ENCODE data around the gene AHRR. TPM values are rescaled to one million over a fixed set of nuclear protein-coding genes. Genes with fewer than 3 reads are reported as not detected.

AHRR gene
- polyA plus RNA-seq, 2 of the 4 experiments (the other 2 are of a cell fraction): 1.2 to 1.7 TPM

DNA sequence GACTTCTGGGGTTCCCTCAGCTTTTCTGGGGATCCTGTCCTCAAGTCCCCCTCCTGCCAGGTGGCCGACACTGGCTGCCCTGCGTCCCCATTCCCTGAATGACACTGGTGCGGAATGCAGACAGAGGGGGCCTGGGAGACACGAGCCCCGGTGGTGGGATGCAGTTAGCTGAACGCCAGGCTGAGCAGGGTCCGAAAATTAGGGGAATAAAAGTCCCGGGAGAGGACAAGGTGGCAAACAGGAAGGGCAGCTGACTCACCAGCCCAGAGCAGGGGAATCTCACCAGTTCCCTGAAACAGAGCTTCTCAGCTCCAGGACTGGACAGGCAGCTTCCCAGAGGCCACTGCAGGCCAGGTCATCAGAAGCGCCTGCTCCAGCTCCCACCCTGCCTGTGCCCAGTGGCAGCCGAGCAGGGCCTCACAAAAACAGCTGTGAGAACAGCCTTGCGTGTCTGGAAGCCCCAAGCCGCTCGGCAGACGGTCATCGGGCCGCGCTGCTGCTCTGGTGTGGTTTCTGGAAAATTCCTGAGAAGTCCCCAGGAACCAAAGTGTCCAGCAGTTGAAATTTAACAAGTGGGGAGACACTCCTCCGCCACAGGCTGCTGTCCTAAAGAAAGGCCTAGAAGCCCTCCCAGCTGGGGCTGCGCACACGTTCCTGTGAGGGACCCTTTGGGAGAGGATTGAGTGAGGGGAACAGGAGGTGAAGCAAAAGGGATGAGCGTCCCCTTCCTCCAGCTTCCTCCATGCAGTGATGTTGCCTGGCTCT lies 73.8 kb downstream of the AHRR start:
- Histone ChIP-seq H3K4me1 (peaks cover 25% of the 10 kb centered on the region), H3K9me3 (no peaks in the 10 kb centered on the region), H3K4me3 (no peak overlapping the region), H3K4me2 (no peak overlapping the region), H3K27ac (peak overlapping the region in 1 of 2 experiments; percentile 60; a peak in 3 of 6 replicates)
- DNase-seq (ENCODE audit: low read depth in 1 of 2, low spot score in 1 of 2) (no peak), ATAC-seq (peak in 1 of 2 experiments; percentile 44; a peak in 3 of 6 replicates), FAIRE-seq (no peak)
- CTCF ChIA-PET: interaction anchor here (1.0 to 1.7 kb wide), 3 partner anchors 18 to 77 kb away, joined by 3 to 5 read pairs (median 3); partner anchors contain the start of gene AHRR
- TF ChIP-seq CBX8 (IDR thresholded peaks at IDR 0.05) (no peak), CEBPB (IDR thresholded peaks at IDR 0.05) (no peak), POLR2AphosphoS2 (conservative IDR thresholded peaks at IDR 0.05; ENCODE audit: low read length) (no peak), MYC (IDR thresholded peaks at IDR 0.05; ENCODE audit: borderline replicate concordance, low read length) (no peak), POLR2A (IDR thresholded peaks at IDR 0.05; ENCODE audit: low read length) (no peak), HDAC2 (IDR thresholded peaks at IDR 0.05) (no peak), HOXA7 (CRISPR knock-in tag; IDR thresholded peaks at IDR 0.05) (no peak), ZC3H11A (IDR thresholded peaks at IDR 0.05) (no peak), EHF (CRISPR knock-in tag; IDR thresholded peaks at IDR 0.05) (no peak), CHD2 (IDR thresholded peaks at IDR 0.05; ENCODE audit: low read length, partially characterized antibody) (no peak), RFX5 (IDR thresholded peaks at IDR 0.05) (no peak)
- TF ChIP-seq, protein P1, sequence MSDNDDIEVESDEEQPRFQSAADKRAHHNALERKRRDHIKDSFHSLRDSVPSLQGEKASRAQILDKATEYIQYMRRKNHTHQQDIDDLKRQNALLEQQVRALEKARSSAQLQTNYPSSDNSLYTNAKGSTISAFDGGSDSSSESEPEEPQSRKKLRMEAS (IDR thresholded peaks at IDR 0.05): no peak
- TF ChIP-seq, protein P2, sequence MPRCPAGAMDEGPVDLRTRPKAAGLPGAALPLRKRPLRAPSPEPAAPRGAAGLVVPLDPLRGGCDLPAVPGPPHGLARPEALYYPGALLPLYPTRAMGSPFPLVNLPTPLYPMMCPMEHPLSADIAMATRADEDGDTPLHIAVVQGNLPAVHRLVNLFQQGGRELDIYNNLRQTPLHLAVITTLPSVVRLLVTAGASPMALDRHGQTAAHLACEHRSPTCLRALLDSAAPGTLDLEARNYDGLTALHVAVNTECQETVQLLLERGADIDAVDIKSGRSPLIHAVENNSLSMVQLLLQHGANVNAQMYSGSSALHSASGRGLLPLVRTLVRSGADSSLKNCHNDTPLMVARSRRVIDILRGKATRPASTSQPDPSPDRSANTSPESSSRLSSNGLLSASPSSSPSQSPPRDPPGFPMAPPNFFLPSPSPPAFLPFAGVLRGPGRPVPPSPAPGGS (IDR thresholded peaks at IDR 0.05): no peak
- TF ChIP-seq, protein P3, sequence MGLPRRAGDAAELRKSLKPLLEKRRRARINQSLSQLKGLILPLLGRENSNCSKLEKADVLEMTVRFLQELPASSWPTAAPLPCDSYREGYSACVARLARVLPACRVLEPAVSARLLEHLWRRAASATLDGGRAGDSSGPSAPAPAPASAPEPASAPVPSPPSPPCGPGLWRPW (IDR thresholded peaks at IDR 0.05): no peak
- TF ChIP-seq, protein P4, sequence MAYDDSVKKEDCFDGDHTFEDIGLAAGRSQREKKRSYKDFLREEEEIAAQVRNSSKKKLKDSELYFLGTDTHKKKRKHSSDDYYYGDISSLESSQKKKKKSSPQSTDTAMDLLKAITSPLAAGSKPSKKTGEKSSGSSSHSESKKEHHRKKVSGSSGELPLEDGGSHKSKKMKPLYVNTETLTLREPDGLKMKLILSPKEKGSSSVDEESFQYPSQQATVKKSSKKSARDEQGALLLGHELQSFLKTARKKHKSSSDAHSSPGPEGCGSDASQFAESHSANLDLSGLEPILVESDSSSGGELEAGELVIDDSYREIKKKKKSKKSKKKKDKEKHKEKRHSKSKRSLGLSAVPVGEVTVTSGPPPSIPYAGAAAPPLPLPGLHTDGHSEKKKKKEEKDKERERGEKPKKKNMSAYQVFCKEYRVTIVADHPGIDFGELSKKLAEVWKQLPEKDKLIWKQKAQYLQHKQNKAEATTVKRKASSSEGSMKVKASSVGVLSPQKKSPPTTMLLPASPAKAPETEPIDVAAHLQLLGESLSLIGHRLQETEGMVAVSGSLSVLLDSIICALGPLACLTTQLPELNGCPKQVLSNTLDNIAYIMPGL (CRISPR knock-in tag; IDR thresholded peaks at IDR 0.05; ENCODE audit: borderline replicate concordance): no peak
- WGBS (ENCODE audit: missing lambda C conversion rate): 79% methylated on average over 18 of the region's 21 CpGs
- POLR2A ChIA-PET: no interaction called here

DNA sequence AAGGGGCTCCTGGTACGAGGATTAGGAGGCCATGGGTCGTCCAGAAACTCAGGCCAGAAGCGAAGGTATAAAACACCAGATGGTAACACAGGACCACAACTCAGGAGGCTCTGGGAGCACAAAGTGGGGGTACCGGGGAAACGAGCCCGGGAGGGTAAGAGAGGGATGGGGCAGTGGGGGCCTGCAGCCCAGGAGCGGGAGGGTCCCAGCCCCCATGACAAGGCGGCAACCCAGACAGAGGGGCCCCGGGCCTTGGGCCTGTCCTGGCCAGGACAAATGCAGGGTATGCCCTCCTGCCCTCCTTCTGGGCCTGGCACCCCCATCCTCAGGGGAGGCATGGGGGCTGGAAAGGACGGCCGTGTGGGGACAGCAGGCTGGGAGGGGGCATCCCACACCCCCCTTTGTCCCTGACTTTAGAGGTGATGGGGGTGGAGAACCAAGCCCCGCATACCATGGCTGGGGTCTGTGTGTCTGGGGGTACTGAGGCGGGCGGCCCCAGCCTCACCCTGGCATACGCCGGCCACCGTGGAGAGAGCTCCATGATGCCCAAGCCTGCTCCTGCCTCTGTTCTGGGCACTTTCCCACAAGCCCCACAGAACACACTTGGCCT lies 74.5 kb downstream of the AHRR start:
- DNase-seq (ENCODE audit: low read depth in 1 of 2, low spot score in 1 of 2): no peak
- 92% methylated on average over 14 of the region's 17 CpGs for WGBS (ENCODE audit: missing lambda C conversion rate)
- FAIRE-seq: no peak
- ChIA-PET CTCF (interaction anchor here (1.0 to 1.7 kb wide), 3 partner anchors 17 to 78 kb away, joined by 3 to 5 read pairs (median 3); partner anchors contain the start of gene AHRR), POLR2A (no interaction called here)
- Histone ChIP-seq H3K27ac (peak overlapping the region in 1 of 2 experiments; percentile 60; a peak in 2 of 6 replicates), H3K4me3 (no peak overlapping the region), H3K4me1 (peaks cover 18% of the 10 kb centered on the region), H3K9me3 (no peaks in the 10 kb centered on the region), H3K4me2 (no peak overlapping the region)
- ATAC-seq: 0 out of 6 replicates have a peak, but pooled peaks of 1 of the 2 experiments have one; percentile 10
- TF ChIP-seq RARB (CRISPR knock-in tag; IDR thresholded peaks at IDR 0.05): no peak
- no peak for TF ChIP-seq CBX2 (IDR thresholded peaks at IDR 0.05; ENCODE audit: borderline replicate concordance, low read depth)
- TF ChIP-seq POLR2AphosphoS2 (conservative IDR thresholded peaks at IDR 0.05; ENCODE audit: low read length): no peak
- no peak for TF ChIP-seq CEBPB (IDR thresholded peaks at IDR 0.05)
- TF ChIP-seq POLR2A (IDR thresholded peaks at IDR 0.05; ENCODE audit: low read length): no peak
- TF ChIP-seq ZSCAN20 (CRISPR knock-in tag; IDR thresholded peaks at IDR 0.05): no peak
- TF ChIP-seq RFX5 (IDR thresholded peaks at IDR 0.05): no peak
- no peak for TF ChIP-seq ZNF302 (CRISPR knock-in tag; IDR thresholded peaks at IDR 0.05)
- no peak for TF ChIP-seq ZC3H11A (IDR thresholded peaks at IDR 0.05)
- TF ChIP-seq EP300 (IDR thresholded peaks at IDR 0.05): no peak
- TF ChIP-seq FOXS1 (CRISPR knock-in tag; IDR thresholded peaks at IDR 0.05): no peak
- TF ChIP-seq, protein P5, sequence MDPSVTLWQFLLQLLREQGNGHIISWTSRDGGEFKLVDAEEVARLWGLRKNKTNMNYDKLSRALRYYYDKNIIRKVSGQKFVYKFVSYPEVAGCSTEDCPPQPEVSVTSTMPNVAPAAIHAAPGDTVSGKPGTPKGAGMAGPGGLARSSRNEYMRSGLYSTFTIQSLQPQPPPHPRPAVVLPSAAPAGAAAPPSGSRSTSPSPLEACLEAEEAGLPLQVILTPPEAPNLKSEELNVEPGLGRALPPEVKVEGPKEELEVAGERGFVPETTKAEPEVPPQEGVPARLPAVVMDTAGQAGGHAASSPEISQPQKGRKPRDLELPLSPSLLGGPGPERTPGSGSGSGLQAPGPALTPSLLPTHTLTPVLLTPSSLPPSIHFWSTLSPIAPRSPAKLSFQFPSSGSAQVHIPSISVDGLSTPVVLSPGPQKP (IDR thresholded peaks at IDR 0.05; ENCODE audit: low read depth, low read length): no peak
- no peak for TF ChIP-seq EHMT2 (IDR thresholded peaks at IDR 0.05; ENCODE audit: low read depth)
- TF ChIP-seq SREBF2 (IDR thresholded peaks at IDR 0.05): no peak
- TF ChIP-seq EHF (CRISPR knock-in tag; IDR thresholded peaks at IDR 0.05): no peak
